ENCODE data around the gene MYO1D. TPM values are rescaled to one million over a fixed set of nuclear protein-coding genes. Genes with fewer than 3 reads are reported as not detected.

MYO1D gene
- total RNA-seq, 2 experiments from 2014 or later: 0.09 to 0.89 TPM

GRCh38 chr17:32583053-32583452 is 293.9 kb downstream of the MYO1D start:
- no peak overlapping the region for H3K4me2 ChIP-seq (ENCODE audit: low read length)
- POLR2A ChIA-PET: no interaction called here
- H3K36me3 ChIP-seq (ENCODE audit: insufficient read depth, low read length): no peaks in the 10 kb centered on the region
- CTCF ChIA-PET (ENCODE audit: unreplicated experiment): no interaction called here
- H3K9me3 ChIP-seq (ENCODE audit: low read length): peaks cover 8% of the 10 kb centered on the region; the same call in 1 of the 2 replicates
- H3K27ac ChIP-seq (ENCODE audit: low read depth, low read length, poor library complexity, severe bottlenecking): no peak overlapping the region
- no TSS peak for BruUV-seq (replicated peaks)
- TF ChIP-seq, protein P1, sequence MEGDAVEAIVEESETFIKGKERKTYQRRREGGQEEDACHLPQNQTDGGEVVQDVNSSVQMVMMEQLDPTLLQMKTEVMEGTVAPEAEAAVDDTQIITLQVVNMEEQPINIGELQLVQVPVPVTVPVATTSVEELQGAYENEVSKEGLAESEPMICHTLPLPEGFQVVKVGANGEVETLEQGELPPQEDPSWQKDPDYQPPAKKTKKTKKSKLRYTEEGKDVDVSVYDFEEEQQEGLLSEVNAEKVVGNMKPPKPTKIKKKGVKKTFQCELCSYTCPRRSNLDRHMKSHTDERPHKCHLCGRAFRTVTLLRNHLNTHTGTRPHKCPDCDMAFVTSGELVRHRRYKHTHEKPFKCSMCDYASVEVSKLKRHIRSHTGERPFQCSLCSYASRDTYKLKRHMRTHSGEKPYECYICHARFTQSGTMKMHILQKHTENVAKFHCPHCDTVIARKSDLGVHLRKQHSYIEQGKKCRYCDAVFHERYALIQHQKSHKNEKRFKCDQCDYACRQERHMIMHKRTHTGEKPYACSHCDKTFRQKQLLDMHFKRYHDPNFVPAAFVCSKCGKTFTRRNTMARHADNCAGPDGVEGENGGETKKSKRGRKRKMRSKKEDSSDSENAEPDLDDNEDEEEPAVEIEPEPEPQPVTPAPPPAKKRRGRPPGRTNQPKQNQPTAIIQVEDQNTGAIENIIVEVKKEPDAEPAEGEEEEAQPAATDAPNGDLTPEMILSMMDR (conservative IDR thresholded peaks at IDR 0.05; ENCODE audit: low read length): no peak
- TF ChIP-seq EZH2phosphoT487 (IDR thresholded peaks at IDR 0.05; ENCODE audit: borderline replicate concordance, low read depth, low read length): no peak
- DNase-seq (ENCODE audit: low spot score): no peak
- H3K79me2 ChIP-seq (ENCODE audit: insufficient read depth, low read depth, low read length): no peaks in the 10 kb centered on the region
- H3K4me1 ChIP-seq (ENCODE audit: insufficient read depth, low read length, poor library complexity, severe bottlenecking): no peaks in the 10 kb centered on the region
- no peaks in the 10 kb centered on the region for H3K9me2 ChIP-seq (ENCODE audit: insufficient read depth, low read length)
- no peak overlapping the region for H2AFZ ChIP-seq (ENCODE audit: low read length)
- no peak overlapping the region for H3K4me3 ChIP-seq (ENCODE audit: low read depth, low read length, poor library complexity, severe bottlenecking)
- no peaks in the 10 kb centered on the region for H4K20me1 ChIP-seq (ENCODE audit: insufficient read depth, low read length)
- intact Hi-C loops (cut with micrococcal nuclease; ENCODE audit: unreplicated experiment): no loop called here

DNA sequence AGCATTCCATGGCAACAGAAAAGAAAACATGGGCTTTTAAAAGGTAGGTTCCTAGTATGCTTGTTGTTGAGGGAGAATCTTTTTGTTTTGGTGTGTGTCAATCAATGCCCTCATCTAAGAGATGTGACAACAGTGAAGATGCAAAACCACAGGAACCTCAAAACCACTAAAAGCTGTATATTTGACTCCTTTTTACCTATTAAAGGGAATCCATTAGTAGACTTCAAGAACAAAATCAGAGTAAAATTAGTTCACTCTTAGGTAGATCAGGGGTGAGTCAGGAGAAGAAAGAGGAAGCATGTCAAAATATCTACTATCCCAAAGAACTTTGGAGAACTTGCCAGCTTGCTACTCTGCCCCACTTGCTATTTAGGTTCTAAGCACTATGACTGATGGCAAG is 301.1 kb downstream of the MYO1D start:
- no peak for TF ChIP-seq EZH2phosphoT487 (IDR thresholded peaks at IDR 0.05; ENCODE audit: borderline replicate concordance, low read depth, low read length)
- TF ChIP-seq, protein P1 (conservative IDR thresholded peaks at IDR 0.05; ENCODE audit: low read length): no peak

DNA sequence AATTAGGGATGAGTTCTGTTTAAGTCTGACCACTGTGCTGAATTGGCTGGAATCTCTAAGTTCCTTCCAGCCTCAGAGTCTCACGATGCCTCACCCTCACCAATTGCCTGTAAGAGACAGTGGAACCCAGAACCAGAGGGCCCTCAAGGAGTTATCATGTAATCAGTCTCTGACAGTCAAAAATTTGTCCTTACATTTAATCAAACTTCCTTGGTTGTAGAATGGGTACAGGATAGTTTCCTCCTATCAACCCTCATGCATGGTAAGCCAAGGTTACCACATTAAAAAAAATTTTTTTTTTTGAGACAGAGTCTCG is 306.9 kb downstream of the MYO1D start:
- ChIA-PET CTCF (ENCODE audit: unreplicated experiment) (no interaction called here), POLR2A (no interaction called here)
- Histone ChIP-seq H3K4me3 (ENCODE audit: low read depth, low read length, poor library complexity, severe bottlenecking) (no peak overlapping the region), H2AFZ (ENCODE audit: low read length) (no peak overlapping the region), H3K36me3 (ENCODE audit: insufficient read depth, low read length) (no peaks in the 10 kb centered on the region), H3K4me1 (ENCODE audit: insufficient read depth, low read length, poor library complexity, severe bottlenecking) (no peaks in the 10 kb centered on the region), H4K20me1 (ENCODE audit: insufficient read depth, low read length) (no peaks in the 10 kb centered on the region; the same call in 1 of the 2 replicates), H3K79me2 (ENCODE audit: insufficient read depth, low read depth, low read length) (no peaks in the 10 kb centered on the region), H3K27ac (ENCODE audit: low read depth, low read length, poor library complexity, severe bottlenecking) (no peak overlapping the region), H3K4me2 (ENCODE audit: low read length) (no peak overlapping the region), H3K9me2 (ENCODE audit: insufficient read depth, low read length) (no peaks in the 10 kb centered on the region), H3K9me3 (ENCODE audit: low read length) (no peaks in the 10 kb centered on the region)
- BruUV-seq (replicated peaks): no TSS peak
- intact Hi-C loops (cut with micrococcal nuclease; ENCODE audit: unreplicated experiment): no loop called here
- no peak for DNase-seq (ENCODE audit: low spot score)
- TF ChIP-seq, protein P1 (conservative IDR thresholded peaks at IDR 0.05; ENCODE audit: low read length): no peak
- TF ChIP-seq EZH2phosphoT487 (IDR thresholded peaks at IDR 0.05; ENCODE audit: borderline replicate concordance, low read depth, low read length): no peak

More for the DNA sequence above, 301.1 kb downstream of the MYO1D start:
- intact Hi-C loops (cut with micrococcal nuclease; ENCODE audit: unreplicated experiment): no loop called here
- no peaks in the 10 kb centered on the region for H3K79me2 ChIP-seq (ENCODE audit: insufficient read depth, low read depth, low read length)
- no peak overlapping the region for H3K27ac ChIP-seq (ENCODE audit: low read depth, low read length, poor library complexity, severe bottlenecking)
- no peaks in the 10 kb centered on the region for H3K36me3 ChIP-seq (ENCODE audit: insufficient read depth, low read length)
- H3K9me2 ChIP-seq (ENCODE audit: insufficient read depth, low read length): no peaks in the 10 kb centered on the region
- no peak overlapping the region for H3K4me2 ChIP-seq (ENCODE audit: low read length)
- ChIA-PET CTCF (ENCODE audit: unreplicated experiment) (no interaction called here), POLR2A (interaction anchor here (0.6 to 1.3 kb wide), 2 partner anchors 9 to 212 kb away, joined by 3 read pairs; no protein-coding TSS in a partner anchor)
- DNase-seq (ENCODE audit: low spot score): no peak
- H3K4me3 ChIP-seq (ENCODE audit: low read depth, low read length, poor library complexity, severe bottlenecking): no peak overlapping the region
- H3K9me3 ChIP-seq (ENCODE audit: low read length): no peaks in the 10 kb centered on the region
- H3K4me1 ChIP-seq (ENCODE audit: insufficient read depth, low read length, poor library complexity, severe bottlenecking): no peaks in the 10 kb centered on the region
- no peak overlapping the region for H2AFZ ChIP-seq (ENCODE audit: low read length)
- H4K20me1 ChIP-seq (ENCODE audit: insufficient read depth, low read length): no peaks in the 10 kb centered on the region; the same call in 1 of the 2 replicates
- no TSS peak for BruUV-seq (replicated peaks)
